HEK293T (cell line): ENCODE data around the gene CCDC57.

Experiments
- ARNT ChIP-seq: fragments of 450-650 bp; IDR thresholded peaks from 2 replicates; pipeline ENCODE4 v1.6.1; 2017; ENCODE audit warnings: mild to moderate bottlenecking
- BHLHE40 ChIP-seq: fragments of 450-650 bp; IDR thresholded peaks from 2 replicates; pipeline ENCODE4 v1.6.1; 2016; ENCODE audit warnings: mild to moderate bottlenecking, moderate library complexity, borderline replicate concordance
- ELF4 ChIP-seq: fragments of 450-650 bp; IDR thresholded peaks from 2 replicates; pipeline ENCODE4 v1.6.1; 2017; ENCODE audit warnings: antibody characterized with exemption
- FOXK2 ChIP-seq: fragments of 450-650 bp; IDR thresholded peaks from 2 replicates; pipeline ENCODE4 v1.6.1; 2016; ENCODE audit warnings: mild to moderate bottlenecking
- HDGF ChIP-seq: fragments of 450-650 bp; IDR thresholded peaks from 2 replicates; pipeline ENCODE4 v1.6.1; 2017; ENCODE audit warnings: antibody characterized with exemption, borderline replicate concordance
- L3MBTL2 ChIP-seq: fragments of 450-650 bp; conservative IDR thresholded peaks from 2 replicates; pipeline ENCODE4 v1.6.1; 2016; ENCODE audit warnings: mild to moderate bottlenecking
- PKNOX1 ChIP-seq: fragments of 450-650 bp; IDR thresholded peaks from 2 replicates; pipeline ENCODE4 v1.6.1; 2016
- SP1 ChIP-seq: fragments of 450-650 bp; IDR thresholded peaks from 2 replicates; pipeline ENCODE4 v1.6.1; 2017
- SUZ12 ChIP-seq: fragments of 450-650 bp; IDR thresholded peaks from 2 replicates; pipeline ENCODE4 v1.6.1; 2016; ENCODE audit warnings: mild to moderate bottlenecking
- TARDBP ChIP-seq: fragments of 450-650 bp; IDR thresholded peaks from 2 replicates; pipeline ENCODE4 v1.6.1; 2016
- ZNF384 ChIP-seq: fragments of 450-650 bp; IDR thresholded peaks from 2 replicates; pipeline ENCODE4 v1.6.1; 2016

- TF ChIP-seq ARNT (no peak), SP1 (no peak), SUZ12 (no peak), PKNOX1 (no peak), ELF4 (no peak), FOXK2 (no peak), ZNF384 (no peak), TARDBP (no peak), HDGF (no peak), BHLHE40 (no peak), L3MBTL2 (no peak)
Measured at GRCh38 chr17:82215095-82215971, 2.7 kb upstream of the CCDC57 start.
